ENCODE results near the gene IGFBP5. TPM values are rescaled to one million over a fixed set of nuclear protein-coding genes. Genes with fewer than 3 reads are reported as not detected.

Gene IGFBP5
- total and polyA plus RNA-seq, 10 of the 15 experiments (the other 5 are each of a cell fraction or from before 2014, with no cell fraction given): 2.8 TPM; not detected in 9

- ChIA-PET RAD21 (ENCODE audit: unreplicated experiment) (interaction anchor here (0.7 kb wide), 1 partner anchor 10 kb away, joined by 3 read pairs; no protein-coding TSS in a partner anchor), POLR2A (interaction anchor here (0.6 to 0.7 kb wide), 2 partner anchors 82 to 195 kb away, joined by 6 read pairs; partner anchors contain the start of gene RPL37A), CTCF (no interaction called here), SMC1A (ENCODE audit: uncharacterized antibody, unreplicated experiment) (no interaction called here)
- DNase-seq (ENCODE audit: low read depth, low spot score): no peak
- FAIRE-seq: no peak
- 11% methylated on average over 13 of the region's 15 CpGs for WGBS (ENCODE audit: insufficient coverage, insufficient replicate concordance, low lambda C conversion rate, missing lambda C conversion rate)
- intact Hi-C loops (cut with micrococcal nuclease; ENCODE audit: unreplicated experiment): loop anchor here (10.0 kb wide), 1 partner anchor 531 kb away; no protein-coding TSS in a partner anchor
- Histone ChIP-seq H3K4me2 (ENCODE audit: control insufficient read depth, insufficient read depth) (no peak overlapping the region), H3K36me3 (ENCODE audit: control insufficient read depth in 2 of 2, insufficient read depth in 2 of 2, low read length in 1 of 2) (no peaks in the 10 kb centered on the region), H3K9me3 (replicated peaks; ENCODE audit: control insufficient read depth, insufficient read depth, low read length) (no peaks in the 10 kb centered on the region), H2AFZ (ENCODE audit: control insufficient read depth, low read depth, low read length) (no peak overlapping the region), H3K4me3 (no peak overlapping the region), H3K27me3 (replicated peaks in 1 of 2; ENCODE audit: control insufficient read depth in 2 of 2, insufficient read depth in 2 of 2, low read length in 1 of 2) (peaks cover 12 to 16% of the 10 kb centered on the region in 2 experiments), H3K27ac (ENCODE audit: control insufficient read depth, insufficient read depth) (no peak overlapping the region), H4K20me1 (ENCODE audit: control insufficient read depth, insufficient read depth) (no peaks in the 10 kb centered on the region), H3K9ac (ENCODE audit: control insufficient read depth, insufficient read depth, low read length) (no peak overlapping the region), H3K4me1 (ENCODE audit: control insufficient read depth, insufficient read depth, low read length) (no peaks in the 10 kb centered on the region), H3K79me2 (ENCODE audit: control insufficient read depth, insufficient read depth, low read length) (no peaks in the 10 kb centered on the region)
- no peak for ATAC-seq
- peak; percentile 42; the same call in 1 of the 2 replicates for TF ChIP-seq SPI1 (IDR thresholded peaks at IDR 0.05; ENCODE audit: borderline replicate concordance, insufficient read depth, low read depth, low read length)
- TF ChIP-seq USF2 (IDR thresholded peaks at IDR 0.05; ENCODE audit: borderline replicate concordance, low read depth, low read length): no peak
- no TSS peak for BruUV-seq (replicated peaks)
- in situ Hi-C loops (cut with MboI): no loop called here
Observed at GRCh38 chr2:216693414-216694080, 1.8 kb downstream of the IGFBP5 start.

- Histone ChIP-seq H3K36me3 (ENCODE audit: control insufficient read depth in 2 of 2, insufficient read depth in 2 of 2, low read length in 1 of 2) (no peaks in the 10 kb centered on the region), H3K27me3 (replicated peaks in 1 of 2; ENCODE audit: control insufficient read depth in 2 of 2, insufficient read depth in 2 of 2, low read length in 1 of 2) (peaks cover 12 to 16% of the 10 kb centered on the region in 2 experiments), H2AFZ (ENCODE audit: control insufficient read depth, low read depth, low read length) (no peak overlapping the region), H3K79me2 (ENCODE audit: control insufficient read depth, insufficient read depth, low read length) (no peaks in the 10 kb centered on the region), H3K27ac (ENCODE audit: control insufficient read depth, insufficient read depth) (no peak overlapping the region), H3K9me3 (replicated peaks; ENCODE audit: control insufficient read depth, insufficient read depth, low read length) (no peaks in the 10 kb centered on the region), H3K4me3 (peak overlapping the region; percentile 33; the same call in 1 of the 2 replicates), H3K4me2 (ENCODE audit: control insufficient read depth, insufficient read depth) (peak overlapping the region; percentile 74), H3K4me1 (ENCODE audit: control insufficient read depth, insufficient read depth, low read length) (no peaks in the 10 kb centered on the region), H4K20me1 (ENCODE audit: control insufficient read depth, insufficient read depth) (no peaks in the 10 kb centered on the region), H3K9ac (ENCODE audit: control insufficient read depth, insufficient read depth, low read length) (no peak overlapping the region)
- FAIRE-seq (no peak), DNase-seq (ENCODE audit: low read depth, low spot score) (no peak), ATAC-seq (peak; percentile 70)
- no TSS peak for BruUV-seq (replicated peaks)
- POLR2A ChIA-PET: no interaction called here
- WGBS (ENCODE audit: insufficient coverage, insufficient replicate concordance, low lambda C conversion rate, missing lambda C conversion rate): 5% methylated on average over 28 of the region's 28 CpGs
- CTCF ChIA-PET: no interaction called here
- intact Hi-C loops (cut with micrococcal nuclease; ENCODE audit: unreplicated experiment): loop anchor here (10.0 kb wide), 1 partner anchor 532 kb away; no protein-coding TSS in a partner anchor
- SMC1A ChIA-PET (ENCODE audit: uncharacterized antibody, unreplicated experiment): no interaction called here
- RAD21 ChIA-PET (ENCODE audit: unreplicated experiment): no interaction called here
- in situ Hi-C loops (cut with MboI): no loop called here
- TF ChIP-seq SPI1 (IDR thresholded peaks at IDR 0.05; ENCODE audit: borderline replicate concordance, insufficient read depth, low read depth, low read length): no peak
- no peak for TF ChIP-seq RELA (IDR thresholded peaks at IDR 0.05; ENCODE audit: borderline replicate concordance, partially characterized antibody)
- no peak for TF ChIP-seq SP1 (IDR thresholded peaks at IDR 0.05; ENCODE audit: low read depth, low read length)
- no peak for TF ChIP-seq SIN3A (IDR thresholded peaks at IDR 0.05; ENCODE audit: low read depth, low read length)
- no peak for TF ChIP-seq USF1 (IDR thresholded peaks at IDR 0.05; ENCODE audit: borderline replicate concordance, extremely low read length, insufficient read depth, low read depth, low read length)
- TF ChIP-seq HDAC2 (IDR thresholded peaks at IDR 0.05): no peak
- TF ChIP-seq PKNOX1 (IDR thresholded peaks at IDR 0.05): peak; percentile 95
- TF ChIP-seq PBX3 (IDR thresholded peaks at IDR 0.05; ENCODE audit: insufficient replicate concordance, low read depth, low read length): peak; percentile 84
- TF ChIP-seq CBX3 (IDR thresholded peaks at IDR 0.05; ENCODE audit: borderline replicate concordance, low read depth): no peak
Observed at GRCh38 chr2:216692636-216693413, 2.5 kb downstream of the IGFBP5 start.

Data from GM12878 (cell line).